HG03520 (cell line): ENCODE results near the gene FABP1.

Experiments used
- ATAC-seq: cut with Tn5 transposase; IDR thresholded peaks from one replicate; pipeline ENCODE4 v1.9.1; 2021; ENCODE audit warnings: mild to moderate bottlenecking, moderate library complexity; ENCODE audit not compliant: unreplicated experiment

FABP1 gene

DNA sequence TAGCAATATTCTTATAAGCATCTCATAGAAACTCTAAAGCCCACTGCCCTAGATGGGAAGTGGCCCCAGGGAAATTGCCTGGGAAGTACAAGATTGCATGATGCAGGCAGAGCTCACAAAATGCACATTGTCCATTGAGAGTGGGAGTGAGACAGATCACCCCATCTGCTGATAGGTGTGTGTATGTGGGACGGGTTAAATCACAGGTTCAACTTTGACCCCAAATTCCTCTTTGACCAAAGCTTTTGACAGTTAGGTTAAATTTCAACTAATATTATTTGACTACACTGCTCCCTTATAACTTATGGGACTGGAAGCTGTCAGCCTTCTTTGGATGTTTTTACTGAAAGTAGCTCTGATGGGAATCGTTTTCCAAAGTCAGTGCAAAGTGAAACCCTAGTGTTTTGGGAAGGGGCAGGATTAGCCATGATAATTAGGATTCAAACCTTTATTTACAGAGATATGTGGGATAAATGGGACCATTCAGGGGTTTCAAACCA is 11.4 kb upstream of the FABP1 start:
- ATAC-seq: no peak

DNA sequence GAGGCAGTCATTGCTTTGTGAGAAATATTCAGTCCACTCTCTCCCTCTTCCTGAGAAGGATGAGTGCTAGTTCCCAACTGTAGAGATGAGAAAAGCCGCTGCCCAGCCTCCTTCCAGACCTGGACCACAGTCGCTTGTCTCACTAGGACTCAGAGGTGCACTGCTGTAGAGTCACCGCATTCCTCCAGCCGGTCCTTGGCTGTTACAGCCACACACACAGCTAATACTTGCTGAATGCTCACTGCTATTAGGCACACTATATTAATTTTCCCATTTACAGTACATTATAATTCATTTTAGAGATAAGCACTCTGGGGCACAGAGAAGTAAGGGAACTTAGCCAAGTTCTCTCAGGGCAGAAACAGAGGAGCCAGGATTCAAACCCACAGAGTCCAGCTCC is 10.0 kb upstream of the FABP1 start:
- ATAC-seq: no peak

DNA sequence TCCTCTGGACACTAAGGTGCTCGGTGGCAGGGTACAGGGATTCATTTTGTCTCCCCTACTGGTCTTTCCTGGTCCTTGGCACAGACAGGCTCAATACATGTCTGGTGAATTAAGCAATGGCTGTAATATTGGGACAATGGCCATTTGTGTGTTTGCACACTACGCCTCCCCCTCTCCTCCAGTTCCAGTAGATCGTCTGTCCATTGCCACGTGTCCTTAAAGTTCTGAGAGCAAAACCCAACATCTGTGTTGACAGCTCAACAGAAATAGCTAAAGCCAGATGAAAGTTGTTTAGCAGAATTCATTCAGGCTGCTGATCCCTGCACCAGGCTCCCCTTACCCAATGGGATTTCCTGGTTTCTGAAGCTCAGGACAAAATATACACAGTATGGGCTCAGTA is 9.0 kb upstream of the FABP1 start:
- ATAC-seq: no peak

DNA sequence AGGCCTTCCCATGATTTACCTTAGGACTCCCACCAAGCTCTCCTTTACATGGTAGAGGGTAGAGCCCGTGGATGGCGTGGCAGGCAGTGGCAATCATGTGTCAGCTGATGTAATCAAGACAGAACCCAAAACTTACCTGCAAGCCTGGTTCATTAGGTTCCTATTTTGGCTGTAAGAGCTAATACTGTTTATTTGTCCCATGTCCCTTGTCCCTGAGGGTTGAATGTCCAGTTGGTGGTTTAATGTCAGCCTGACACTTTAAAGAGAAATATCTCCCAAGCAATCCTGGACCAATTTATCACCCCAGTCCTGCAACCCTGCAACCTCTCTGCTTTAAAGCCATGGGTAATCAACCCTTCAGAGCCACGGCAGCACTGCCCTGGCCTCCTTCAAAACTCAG is 6.0 kb upstream of the FABP1 start:
- ATAC-seq: no peak

DNA sequence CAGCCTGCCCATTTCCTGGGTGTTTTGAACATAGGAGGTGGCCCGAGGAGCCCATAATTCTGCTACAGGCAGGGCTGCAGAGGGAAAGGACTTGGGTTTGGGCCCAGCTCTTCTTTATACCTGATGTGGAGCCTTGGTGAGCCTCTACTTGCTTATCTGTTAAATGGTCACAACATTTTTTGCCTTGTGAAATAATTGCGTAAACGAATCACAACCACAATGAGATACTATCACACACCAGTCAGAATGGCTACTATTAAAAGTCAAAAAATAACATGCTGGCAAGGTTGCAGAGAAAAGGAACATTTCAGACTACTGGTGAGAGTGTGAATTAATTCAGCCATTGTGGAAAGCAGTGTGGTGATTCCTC is 4.1 kb upstream of the FABP1 start:
- no peak for ATAC-seq

DNA sequence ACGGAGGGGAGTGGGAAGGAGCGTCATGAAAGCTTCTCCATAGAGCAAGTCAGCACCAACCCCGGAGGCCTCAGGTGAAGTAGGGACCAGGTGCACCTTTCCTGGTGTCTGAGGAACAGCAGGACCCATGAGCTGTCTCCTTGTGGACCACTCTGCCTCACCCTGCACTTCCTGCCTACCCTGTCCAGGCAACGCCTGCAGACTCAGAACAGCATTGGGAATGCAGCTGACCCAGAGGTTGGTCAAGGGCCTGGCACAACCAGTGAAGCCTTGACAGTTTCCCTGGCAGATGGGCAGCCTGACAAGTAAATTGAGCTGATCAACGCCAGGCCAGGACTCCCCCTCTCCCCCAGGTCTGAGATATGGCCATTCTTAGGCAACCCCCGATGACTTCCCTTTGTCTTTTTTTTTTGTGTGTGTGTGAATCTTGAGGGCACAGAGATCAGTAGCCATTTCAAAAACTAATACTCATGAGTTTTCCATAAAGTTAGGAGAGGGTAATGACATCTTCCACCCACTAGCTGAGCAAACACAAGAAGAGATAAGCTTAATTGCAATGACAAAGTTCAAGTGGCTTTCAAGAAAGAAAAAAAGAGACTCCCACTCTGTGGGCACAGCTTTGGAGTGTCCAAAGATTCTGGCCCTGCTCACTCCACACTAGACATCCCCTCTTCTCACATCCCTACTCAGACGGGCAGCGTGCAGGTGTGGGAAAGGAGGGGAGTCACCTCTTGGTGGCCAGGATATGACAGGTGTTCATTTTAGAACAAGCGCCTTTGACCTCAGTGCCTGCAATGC is 3.5 kb upstream of the FABP1 start:
- ATAC-seq: no peak

DNA sequence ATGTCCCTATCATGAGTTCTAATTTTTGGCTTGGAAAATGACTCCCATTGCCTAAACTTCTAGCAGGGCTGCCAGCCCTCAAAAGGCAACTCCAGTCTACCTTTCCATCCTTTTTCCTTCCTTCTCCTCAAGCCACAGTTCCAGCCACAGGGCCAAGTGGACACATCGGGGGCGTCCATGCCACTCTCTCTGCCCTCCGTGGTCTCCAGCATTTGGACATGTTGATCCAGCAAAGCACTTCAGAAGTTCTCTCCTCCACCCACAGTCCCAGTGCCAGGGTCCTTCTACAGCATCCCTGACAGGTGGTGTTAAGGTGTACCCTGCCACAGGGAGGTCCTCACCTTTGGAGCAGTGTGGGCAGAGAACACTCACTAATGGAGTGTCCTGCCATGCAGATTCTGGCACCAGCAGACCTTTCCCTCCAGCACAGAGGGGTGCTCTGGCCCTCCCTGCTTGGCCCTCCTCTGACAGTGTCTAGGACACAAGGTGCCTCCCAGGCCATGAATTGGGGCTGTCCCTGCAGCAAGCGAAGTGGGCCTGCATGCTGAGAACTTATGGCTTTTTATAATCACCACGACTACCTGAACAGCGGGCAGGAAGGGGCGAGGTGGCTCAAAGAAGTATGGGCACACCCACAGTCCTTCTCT is 1.6 kb upstream of the FABP1 start:
- ATAC-seq: no peak

DNA sequence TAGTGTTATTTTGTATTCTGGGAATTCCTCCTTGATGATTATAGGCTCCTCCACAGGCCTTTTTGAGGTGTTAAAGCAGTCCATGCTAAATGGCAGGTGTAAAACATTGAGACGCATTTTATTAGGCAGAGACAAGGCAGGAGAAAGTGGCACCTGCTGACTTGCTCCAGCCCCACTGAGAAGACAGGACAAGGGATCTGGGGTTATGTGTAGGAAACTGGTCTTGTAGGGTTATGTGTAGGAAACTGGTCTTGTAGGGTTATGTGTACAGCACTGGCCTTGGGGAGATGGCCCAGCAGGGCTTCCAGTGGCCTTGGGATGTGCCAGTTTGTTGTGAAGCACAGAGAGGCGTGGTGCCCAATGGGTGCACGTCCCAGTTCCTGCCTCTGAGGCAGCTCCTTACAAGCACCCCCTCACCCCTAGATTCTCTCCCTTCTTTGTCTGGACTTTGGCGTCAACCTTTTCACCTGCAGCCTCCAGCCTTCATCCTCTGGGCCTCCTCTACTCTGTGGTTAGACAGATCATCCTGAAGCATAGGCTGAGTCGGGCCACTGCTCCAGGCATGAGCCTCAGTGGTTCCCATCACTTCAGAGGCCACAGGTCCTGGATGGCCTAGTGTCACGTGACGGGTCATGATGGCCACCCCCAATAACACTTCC is 921 bp upstream of the FABP1 start:
- no peak for ATAC-seq

DNA sequence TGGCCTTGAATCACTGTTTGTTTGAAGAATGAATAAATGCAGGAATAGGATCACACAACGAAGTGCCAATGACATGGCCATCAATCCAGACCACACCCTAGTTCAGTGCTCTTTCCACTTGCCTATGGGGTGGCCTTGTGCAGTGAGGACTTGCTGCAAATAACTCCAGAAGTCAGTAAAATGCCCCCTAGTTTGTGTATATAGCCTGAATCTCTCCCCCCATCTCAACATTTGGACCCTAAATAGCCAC is 299 bp downstream of the FABP1 start:
- ATAC-seq: no peak

DNA sequence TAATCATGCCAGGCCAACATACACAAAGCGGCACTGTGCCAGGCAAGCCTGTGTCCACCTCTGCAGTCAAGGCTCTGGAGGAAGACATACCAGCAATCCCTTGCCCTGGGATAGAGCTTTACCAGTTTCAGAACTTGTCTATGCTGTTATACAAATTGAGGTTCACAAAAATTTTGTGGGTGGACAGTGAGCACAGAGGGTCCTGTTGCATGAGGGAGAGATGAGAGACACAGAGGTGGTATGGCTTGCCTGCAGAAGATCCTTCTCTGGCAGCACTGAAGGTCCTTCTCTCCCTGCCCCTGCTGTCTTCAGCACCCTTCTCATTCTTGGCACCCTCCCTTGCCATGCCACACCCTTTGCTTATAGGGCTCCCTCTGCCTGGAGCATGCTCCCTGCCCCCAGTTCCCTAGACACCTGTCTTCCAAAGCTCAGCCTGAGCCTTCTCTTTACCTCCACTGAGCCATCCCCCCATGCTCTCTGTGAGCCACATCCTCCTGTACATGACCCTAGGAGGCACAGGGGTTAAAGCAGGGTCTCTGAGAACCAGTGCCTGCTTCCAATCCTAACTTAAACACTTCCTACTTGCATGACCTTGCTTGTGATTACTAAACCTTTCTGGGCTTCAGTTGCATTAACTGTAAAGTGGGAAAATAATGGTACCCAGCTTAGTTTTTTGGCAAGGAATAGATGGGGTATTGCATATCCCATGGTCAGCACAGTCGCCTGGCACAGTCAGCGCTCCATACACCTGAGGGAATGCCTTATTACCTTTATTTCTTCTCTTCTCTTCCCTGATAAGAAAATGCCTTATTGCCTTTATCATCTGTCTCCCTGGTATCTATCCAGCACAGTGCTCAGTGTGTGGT is 857 bp downstream of the FABP1 start:
- no peak for ATAC-seq

DNA sequence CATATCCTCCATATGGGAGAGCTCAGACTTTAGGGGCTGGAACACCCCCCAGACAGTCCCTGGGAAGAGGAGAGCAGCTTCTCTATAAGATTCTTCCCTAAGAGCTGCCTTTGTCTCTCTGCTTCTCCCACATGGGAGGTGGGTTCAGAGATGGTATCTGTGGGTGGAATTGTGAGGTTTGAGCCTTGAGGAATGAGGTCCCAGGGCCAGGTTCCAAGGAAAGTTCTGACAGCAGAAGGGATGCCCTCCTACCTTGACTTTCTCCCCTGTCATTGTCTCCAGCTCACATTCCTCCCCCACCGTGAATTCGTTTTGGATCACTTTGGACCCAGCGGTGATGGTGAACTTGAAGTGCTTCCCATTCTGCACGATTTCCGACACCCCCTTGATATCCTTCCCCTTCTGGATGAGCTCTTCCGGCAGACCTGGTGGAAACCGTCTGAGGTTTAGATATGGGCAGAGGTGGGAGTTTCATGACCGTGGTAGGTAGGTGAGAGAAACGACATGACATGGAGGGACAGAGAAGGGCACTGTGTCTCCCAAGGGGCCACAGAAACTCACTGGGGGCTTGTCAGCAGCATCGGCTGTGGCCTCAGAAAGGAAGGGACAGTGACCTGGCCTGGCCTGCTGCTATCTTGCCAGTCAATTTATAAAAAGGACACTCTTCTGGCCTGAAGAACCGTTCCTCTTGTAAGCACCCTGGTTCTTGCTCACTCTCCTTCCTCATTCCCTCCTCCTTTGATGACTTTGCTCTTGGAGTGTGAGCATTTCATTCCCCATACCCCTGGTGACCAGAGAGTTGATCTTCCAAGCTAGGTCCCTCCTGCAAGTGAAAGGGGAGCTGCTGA is 1.7 kb downstream of the FABP1 start:
- no peak for ATAC-seq

DNA sequence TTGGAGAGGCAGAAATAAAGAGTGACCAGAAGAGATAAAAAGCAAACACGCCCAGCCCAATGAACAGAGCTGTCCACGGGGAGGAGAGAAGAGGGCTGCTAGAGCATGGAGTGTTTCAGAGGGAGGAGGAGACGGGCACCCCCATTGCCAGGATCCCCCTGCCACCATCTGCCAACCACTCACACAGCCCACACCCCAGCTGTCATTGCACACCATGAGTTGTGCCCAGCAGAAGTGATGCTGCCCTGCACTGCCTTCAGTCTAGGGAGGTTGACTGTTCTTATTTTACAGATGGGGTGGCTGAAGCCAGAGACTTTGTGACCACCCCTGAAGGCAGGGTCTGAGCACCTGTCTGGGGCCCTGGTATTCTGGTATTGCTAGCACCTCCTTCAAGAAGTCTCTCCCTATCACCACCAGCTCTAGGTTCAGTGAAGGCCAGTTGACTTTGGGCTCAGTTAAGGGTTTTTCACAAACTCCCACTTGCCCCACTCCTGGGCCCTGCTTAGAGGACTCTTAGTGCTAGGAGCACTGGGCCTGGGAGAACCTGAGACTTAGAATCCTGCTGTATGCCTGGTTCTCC is 2.4 kb downstream of the FABP1 start:
- no peak for ATAC-seq

DNA sequence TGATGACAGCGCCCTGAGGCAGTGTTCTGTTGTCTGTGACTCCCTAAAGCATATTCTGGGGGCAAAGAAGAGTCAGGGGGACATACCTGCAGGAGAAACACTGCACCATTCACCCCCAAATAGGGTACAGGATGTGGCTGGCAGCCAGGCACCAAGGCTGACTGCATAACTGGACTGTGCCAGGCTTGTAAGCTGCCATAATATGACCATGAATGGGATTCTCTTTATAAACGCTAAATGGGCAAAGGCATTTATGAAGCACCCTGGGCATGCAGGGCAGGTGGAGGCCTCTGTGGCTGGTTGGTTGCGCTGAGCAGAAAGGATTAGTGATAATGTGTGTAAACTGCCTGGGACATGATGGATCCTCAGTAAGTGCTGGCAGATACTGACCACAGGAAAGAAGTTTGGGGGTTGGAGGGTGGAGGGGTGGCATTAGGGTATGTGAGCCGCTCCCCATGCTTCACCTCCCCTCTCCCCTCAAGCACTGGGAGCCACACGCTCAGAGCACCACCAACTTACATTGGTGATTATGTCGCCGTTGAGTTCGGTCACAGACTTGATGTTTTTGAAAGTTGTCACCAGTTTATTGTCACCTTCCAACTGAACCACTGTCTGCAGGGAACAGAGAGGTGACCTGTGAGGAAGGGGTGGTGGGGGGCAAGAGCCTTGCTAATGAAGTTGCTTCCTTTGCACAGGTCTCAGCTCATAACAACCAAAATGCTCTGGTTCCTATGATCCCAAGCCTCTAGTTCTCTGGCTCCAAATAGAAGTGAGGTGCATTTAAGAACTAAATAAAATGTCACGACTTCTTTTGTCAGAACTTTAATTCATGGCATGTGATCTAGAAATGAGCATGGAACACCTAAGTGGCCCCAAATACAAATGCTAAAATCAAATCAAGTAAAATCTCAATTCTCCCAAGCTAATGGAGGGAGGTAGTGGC is 3.6 kb downstream of the FABP1 start:
- ATAC-seq: no peak

DNA sequence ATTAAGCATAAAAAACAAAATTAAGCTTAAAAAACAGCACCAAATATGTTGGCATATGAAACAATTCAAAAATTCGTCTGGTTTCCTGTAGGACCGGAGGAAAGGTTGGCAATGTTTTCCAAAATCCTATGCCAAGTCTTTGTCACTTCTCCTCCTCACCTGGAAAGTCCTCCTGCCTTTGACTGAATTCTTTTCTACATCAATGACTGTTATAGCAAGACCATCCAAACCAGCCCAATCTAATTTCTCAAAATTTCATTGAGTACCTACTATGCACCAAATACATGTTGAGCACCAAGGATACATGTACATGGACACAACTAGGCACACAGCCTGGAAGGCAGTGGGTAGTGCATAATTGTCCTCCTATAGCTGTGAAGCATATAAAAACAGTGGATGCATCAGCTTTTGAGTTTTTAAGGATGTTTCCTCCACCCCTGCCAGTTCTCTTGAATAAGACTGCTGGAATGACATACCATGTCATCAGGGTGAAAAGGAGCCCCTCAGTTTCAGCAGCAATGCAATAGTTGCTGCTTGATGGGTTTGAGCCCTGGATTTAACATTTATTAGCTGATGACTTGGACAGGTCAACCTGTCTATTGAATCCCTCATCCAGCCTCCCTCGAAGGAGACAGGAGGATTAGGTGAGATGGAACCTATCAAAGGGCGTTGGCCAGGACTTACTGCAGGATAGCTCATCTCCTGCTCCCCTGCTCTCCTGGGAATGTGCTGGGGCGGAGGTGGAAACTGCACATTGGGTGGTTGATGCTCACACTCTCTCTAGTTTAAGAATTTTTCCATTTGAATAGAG is 4.5 kb downstream of the FABP1 start:
- no peak for ATAC-seq

DNA sequence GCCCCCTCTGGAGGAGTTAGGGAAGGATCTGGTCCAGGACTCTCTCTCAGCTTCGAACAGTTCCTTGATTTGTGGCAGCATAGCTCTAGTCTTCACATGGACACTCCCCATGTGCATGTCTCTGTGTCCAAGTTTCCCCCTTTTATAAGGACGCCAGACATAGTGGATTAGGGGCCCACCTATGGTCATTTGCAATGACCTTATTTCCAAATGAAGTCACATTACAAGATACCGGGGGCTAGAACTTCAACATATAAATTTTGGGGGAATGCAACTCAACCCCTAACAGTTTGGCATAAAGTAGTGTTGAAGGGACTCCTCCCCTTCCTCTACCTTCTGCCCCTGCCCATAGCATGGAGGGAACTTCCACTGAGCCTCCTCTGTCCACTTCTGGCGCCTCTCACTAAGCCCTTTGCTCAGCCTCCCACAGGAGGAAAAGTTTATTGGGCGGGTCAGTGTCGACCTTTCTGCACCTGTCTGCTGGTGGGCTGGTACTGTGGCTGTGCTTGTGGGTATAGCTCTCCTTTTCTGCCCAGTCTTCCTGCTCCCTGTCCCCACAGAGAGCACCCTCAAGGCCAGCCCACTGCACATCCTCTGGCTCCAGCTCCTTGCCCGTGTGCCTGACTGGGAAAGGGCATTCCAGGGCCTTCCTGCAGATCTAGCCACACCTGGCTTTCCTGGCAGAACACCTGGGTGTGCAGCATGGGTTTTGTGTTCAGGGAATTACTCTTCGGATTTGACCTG is 5.5 kb downstream of the FABP1 start:
- ATAC-seq: no peak

DNA sequence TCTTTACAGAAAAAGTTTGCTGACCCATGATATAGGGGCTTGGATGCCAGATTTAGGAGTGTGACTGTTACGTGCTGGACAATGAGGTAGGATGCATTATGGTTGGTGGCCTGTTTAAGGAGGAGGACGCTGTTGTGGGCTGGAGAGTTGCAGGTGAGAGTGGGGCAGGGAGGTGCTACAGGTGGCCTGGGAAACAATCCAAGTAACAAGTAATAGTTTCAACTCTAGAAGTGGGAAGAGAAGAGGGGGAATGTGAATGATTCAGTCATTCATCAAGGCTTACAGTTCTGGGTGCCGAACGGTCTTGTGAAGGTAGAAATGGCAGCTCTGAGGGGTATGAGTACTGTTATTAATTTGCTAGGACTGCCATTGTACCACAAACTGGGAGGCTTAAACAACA is 6.2 kb downstream of the FABP1 start:
- no peak for ATAC-seq

DNA sequence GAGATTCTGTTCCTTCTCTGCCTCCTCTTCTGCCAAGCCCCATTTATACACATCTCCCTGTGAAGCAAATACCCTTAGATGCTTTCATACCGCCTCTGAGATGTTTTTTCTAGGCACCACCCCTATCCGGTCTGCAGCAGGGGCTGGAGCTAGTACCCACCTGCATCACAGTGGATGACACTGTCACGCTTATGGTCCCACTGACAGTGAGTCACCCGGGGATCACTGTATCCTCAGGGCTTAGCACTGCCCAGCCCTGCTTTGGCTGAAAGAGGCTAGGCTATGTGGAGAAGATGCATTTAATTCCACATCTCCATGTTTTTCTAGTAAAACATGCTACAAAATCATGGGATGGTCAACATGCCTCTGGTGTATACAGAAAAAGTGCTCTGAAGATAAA is 9.9 kb downstream of the FABP1 start:
- ATAC-seq: no peak
